GM23248 (cell line): ENCODE measurements around the gene ERG. TPM values are rescaled to one million over a fixed set of nuclear protein-coding genes. Genes with fewer than 3 reads are reported as not detected.

Experiments
- DNase-seq: peaks from one replicate; pipeline ENCODE4 v3.0.0-alpha.2; 2015
- H2AFZ ChIP-seq: fragments of 200-600 bp; sonication (generic); 2 replicates; pipeline ENCODE4 v1.6.1; 2016; ENCODE audit warnings: antibody characterized with exemption
- H3F3A ChIP-seq: fragments of 200-600 bp; sonication (generic); 2 replicates; pipeline ENCODE4 v1.6.1; 2016; ENCODE audit warnings: mild to moderate bottlenecking, antibody characterized with exemption, mixed run types; ENCODE audit not compliant: insufficient read depth
- H3K27ac ChIP-seq: fragments of 200-600 bp; sonication (generic); 2 replicates; pipeline ENCODE4 v1.5.1; 2016; ENCODE audit warnings: mild to moderate bottlenecking
- H3K27me3 ChIP-seq: fragments of 200-600 bp; sonication (generic); replicated peaks from 2 replicates; pipeline ENCODE4 v1.6.1; 2016; ENCODE audit warnings: mild to moderate bottlenecking; ENCODE audit not compliant: insufficient read depth
- H3K36me3 ChIP-seq: fragments of 200-600 bp; sonication (generic); 2 replicates; pipeline ENCODE4 v1.6.1; 2016; ENCODE audit warnings: low read depth, mild to moderate bottlenecking
- H3K4me1 ChIP-seq: fragments of 200-600 bp; sonication (generic); 2 replicates; pipeline ENCODE4 v1.6.1; 2016; ENCODE audit warnings: mild to moderate bottlenecking; ENCODE audit not compliant: insufficient read depth
- H3K4me2 ChIP-seq: fragments of 200-600 bp; sonication (generic); one replicate; pipeline ENCODE4 v1.6.1; 2016; ENCODE audit warnings: mild to moderate bottlenecking; ENCODE audit not compliant: unreplicated experiment
- H3K4me3 ChIP-seq: fragments of 200-600 bp; sonication (generic); 2 replicates; pipeline ENCODE4 v1.5.1; 2016; ENCODE audit warnings: mild to moderate bottlenecking
- H3K79me2 ChIP-seq: fragments of 200-600 bp; sonication (generic); 2 replicates; pipeline ENCODE4 v1.6.1; 2016; ENCODE audit warnings: mild to moderate bottlenecking; ENCODE audit not compliant: insufficient read depth
- H3K9ac ChIP-seq: fragments of 200-600 bp; sonication (generic); 2 replicates; pipeline ENCODE4 v1.6.1; 2016; ENCODE audit warnings: mild to moderate bottlenecking
- H3K9me2 ChIP-seq: fragments of 200-600 bp; sonication (generic); 2 replicates; pipeline ENCODE4 v1.6.1; 2016; ENCODE audit warnings: mixed run types, mild to moderate bottlenecking, moderate library complexity; ENCODE audit not compliant: insufficient read depth
- H3K9me3 ChIP-seq: fragments of 200-600 bp; sonication (generic); one replicate; pipeline ENCODE4 v1.6.1; 2017; ENCODE audit warnings: low read depth
- H4K20me1 ChIP-seq: fragments of 200-600 bp; sonication (generic); 2 replicates; pipeline ENCODE4 v1.6.0; 2016; ENCODE audit not compliant: insufficient read depth
- EZH2 ChIP-seq: fragments of 200-600 bp; sonication (generic); IDR thresholded peaks from 2 replicates; pipeline ENCODE4 v1.6.1; 2018; ENCODE audit warnings: antibody characterized with exemption, mild to moderate bottlenecking; ENCODE audit not compliant: insufficient read depth, poor library complexity, severe bottlenecking
- EZH2phosphoT487 ChIP-seq: fragments of 200-600 bp; sonication (generic); IDR thresholded peaks from 2 replicates; pipeline ENCODE4 v1.6.1; 2018; ENCODE audit warnings: antibody characterized with exemption, moderate library complexity, mild to moderate bottlenecking, low read depth; ENCODE audit not compliant: insufficient read depth
- WGBS, 2 experiments: methylation state at CpG; one replicate each; pipeline ENCODE4 v1.1.6; 2015 to 2017; ENCODE audit warnings: low lambda C conversion rate in 2 of 2, low coverage in 1 of 2; ENCODE audit errors: missing lambda C conversion rate in 2 of 2; 5-methylcytosine and 5-hydroxymethylcytosine counted together
- in situ Hi-C: fragments of 300-500 bp; cut with MboI; formaldehyde crosslinking; loops from 2 replicates; pipeline ENCODE4 v1.15.0; 2020
- polyA plus RNA-seq: library from polyadenylated mRNA; unstranded; fragments of >200 nt; fragmentation: Nextera tagmentation; extraction: Ambion mirVana; gene quantifications from 2 replicates; pipeline ENCODE4 v1.2.1, GENCODE V29; 2016
- total RNA-seq: library from RNA; depleted of rRNA; stranded (reverse); fragments of >200 nt; shearing (Covaris generic); gene quantifications from 2 replicates; pipeline ENCODE4 v1.2.3, GENCODE V29; 2014

The ERG gene
- total and polyA plus RNA-seq, 2 experiments from 2014 or later = 0.76 to 1.3 TPM

- H3K9ac ChIP-seq = no peak overlapping the region
- in situ Hi-C loops = no loop called here
- no peaks in the 10 kb centered on the region for H3K36me3 ChIP-seq
- H3K9me2 ChIP-seq = no peaks in the 10 kb centered on the region
- no peak for DNase-seq
- no peak overlapping the region for H2AFZ ChIP-seq
- TF ChIP-seq EZH2 (no peak), EZH2phosphoT487 (no peak)
- H3K27ac ChIP-seq = no peak overlapping the region
- no peak overlapping the region for H3K4me2 ChIP-seq
- H3F3A ChIP-seq = peaks cover 4% of the 10 kb centered on the region; the same call in 1 of the 2 replicates
- H4K20me1 ChIP-seq = no peaks in the 10 kb centered on the region
- no peak overlapping the region for H3K4me3 ChIP-seq
- WGBS, 2 experiments = 73 to 76% methylated on average over 8 of the region's 8 CpGs
- no peaks in the 10 kb centered on the region for H3K79me2 ChIP-seq
- no peaks in the 10 kb centered on the region for H3K27me3 ChIP-seq
- H3K4me1 ChIP-seq = peaks cover 17% of the 10 kb centered on the region
- no peaks in the 10 kb centered on the region for H3K9me3 ChIP-seq
Measured at GRCh38 chr21:38384675-38385426, 113.4 kb downstream of the ERG start.

DNA sequence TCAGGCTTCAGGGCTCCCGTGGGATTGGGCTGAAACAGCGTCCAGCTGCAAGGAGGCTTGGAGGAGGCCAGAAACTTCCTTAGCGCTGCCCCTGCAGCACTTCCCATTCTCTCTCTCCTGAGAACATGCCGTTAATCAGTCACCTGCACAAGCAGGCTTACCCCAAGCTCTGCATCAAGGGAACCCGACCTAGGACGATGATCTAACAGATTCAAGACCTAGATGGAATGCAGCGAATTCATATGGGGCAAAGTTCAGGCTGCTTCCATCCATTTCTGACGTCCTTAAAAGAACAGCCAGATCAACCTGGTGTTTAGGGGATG, 114.1 kb downstream of the ERG start:
- 69 to 72% methylated on average over 8 of the region's 8 CpGs for WGBS, 2 experiments
- Histone ChIP-seq H3F3A (peaks cover 4% of the 10 kb centered on the region; the same call in 1 of the 2 replicates), H3K27me3 (no peaks in the 10 kb centered on the region)

GRCh38 chr21:38383411-38384237, 114.7 kb downstream of the ERG start:
- Histone ChIP-seq H3K4me3 (no peak overlapping the region), H3K4me2 (no peak overlapping the region), H3K9ac (no peak overlapping the region), H3K9me3 (no peaks in the 10 kb centered on the region), H3K9me2 (no peaks in the 10 kb centered on the region), H4K20me1 (no peaks in the 10 kb centered on the region), H3K27ac (no peak overlapping the region), H3K79me2 (no peaks in the 10 kb centered on the region), H3K27me3 (no peaks in the 10 kb centered on the region), H2AFZ (no peak overlapping the region), H3K4me1 (peaks cover 17% of the 10 kb centered on the region), H3F3A (peaks cover 4% of the 10 kb centered on the region; the same call in 1 of the 2 replicates), H3K36me3 (no peaks in the 10 kb centered on the region)
- no peak for TF ChIP-seq EZH2phosphoT487
- no peak for TF ChIP-seq EZH2
- no peak for DNase-seq
- in situ Hi-C loops = no loop called here
- 83% methylated on average over 18 to 31 of the region's 34 CpGs for WGBS, 2 experiments

More for the DNA sequence above, 114.1 kb downstream of the ERG start:
- no peaks in the 10 kb centered on the region for H3K36me3 ChIP-seq
- no peaks in the 10 kb centered on the region for H4K20me1 ChIP-seq
- no peak overlapping the region for H2AFZ ChIP-seq
- H3K9me3 ChIP-seq = no peaks in the 10 kb centered on the region
- H3K9me2 ChIP-seq = no peaks in the 10 kb centered on the region
- TF ChIP-seq EZH2 = no peak
- no peak for TF ChIP-seq EZH2phosphoT487
- peaks cover 17% of the 10 kb centered on the region for H3K4me1 ChIP-seq
- H3K9ac ChIP-seq = no peak overlapping the region
- in situ Hi-C loops = no loop called here
- no peak overlapping the region for H3K4me2 ChIP-seq
- no peak overlapping the region for H3K4me3 ChIP-seq
- H3K27ac ChIP-seq = no peak overlapping the region
- H3K79me2 ChIP-seq = no peaks in the 10 kb centered on the region
- no peak for DNase-seq

DNA sequence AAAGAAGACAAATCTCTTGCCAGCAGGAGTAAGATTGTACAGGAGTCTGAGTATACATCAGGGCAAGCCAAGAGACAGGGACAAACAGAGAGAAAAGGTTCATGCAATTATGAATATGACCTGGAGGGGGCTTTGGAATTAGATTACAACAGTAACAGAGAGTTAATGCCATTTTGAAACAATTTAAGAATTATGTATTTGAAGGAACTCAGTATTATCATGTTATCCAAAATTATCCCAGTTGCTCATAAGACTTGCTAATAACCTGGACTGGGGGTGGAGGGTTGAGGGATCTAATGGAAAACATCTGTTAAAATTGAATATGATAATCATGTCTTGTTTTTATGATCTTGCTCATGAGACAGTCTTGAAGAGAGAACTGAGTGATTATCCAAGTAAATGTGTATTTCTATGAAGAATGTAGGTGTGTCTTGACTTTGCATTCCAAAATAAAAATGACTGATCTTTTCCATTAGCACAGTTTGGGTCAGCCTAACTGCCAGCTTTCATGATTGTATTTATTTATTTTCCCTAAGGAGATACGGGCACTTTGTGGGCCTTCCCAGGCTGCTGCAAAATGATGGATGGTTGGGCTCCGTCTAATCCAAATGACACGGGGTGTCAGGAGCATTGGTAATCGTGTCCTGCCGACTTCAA, 117.7 kb downstream of the ERG start:
- Histone ChIP-seq H3K9ac (no peak overlapping the region), H2AFZ (peak overlapping the region; percentile 6; the same call in 1 of the 2 replicates), H3K4me2 (no peak overlapping the region), H3K9me2 (no peaks in the 10 kb centered on the region), H3K4me3 (no peak overlapping the region), H3K4me1 (peaks cover 20% of the 10 kb centered on the region), H4K20me1 (no peaks in the 10 kb centered on the region), H3K79me2 (no peaks in the 10 kb centered on the region), H3K27me3 (no peaks in the 10 kb centered on the region), H3K9me3 (no peaks in the 10 kb centered on the region), H3K27ac (no peak overlapping the region), H3K36me3 (no peaks in the 10 kb centered on the region), H3F3A (no peaks in the 10 kb centered on the region)
- peak; percentile 55 for DNase-seq
- in situ Hi-C loops = no loop called here
- WGBS, 2 experiments = 9 to 11% methylated on average over 5 of the region's 5 CpGs
- TF ChIP-seq EZH2phosphoT487 (no peak), EZH2 (no peak)
